Measurements from ENCODE around the gene EOMES.

GRCh38 chr3:27720899-27721716 is 1.0 kb downstream of the EOMES start:
- TF ChIP-seq CTCF (IDR thresholded peaks at IDR 0.05 in 8 of 11, conservative IDR thresholded peaks at IDR 0.05 in 3 of 11) (peak in 4 of 11 experiments; percentile 25 to 66 (median 52)), POLR2AphosphoS5 (IDR thresholded peaks at IDR 0.05) (no peak), POLR2A (IDR thresholded peaks at IDR 0.05) (no peak)
